Inflammatory macrophage treated with lipopolysaccharide for 1 hour (primary cell): ENCODE data around the gene MXD3.
"Not testable (repeated sequence)": the region's sequence is repeated elsewhere in the genome, so short reads cannot be mapped to it uniquely, and the experiment has no call there.

Experiments used
- DNase-seq, 2 donors: peaks; one replicate each; pipeline ENCODE4 v3.0.0-alpha.2; 2020 to 2022

Gene MXD3

DNA sequence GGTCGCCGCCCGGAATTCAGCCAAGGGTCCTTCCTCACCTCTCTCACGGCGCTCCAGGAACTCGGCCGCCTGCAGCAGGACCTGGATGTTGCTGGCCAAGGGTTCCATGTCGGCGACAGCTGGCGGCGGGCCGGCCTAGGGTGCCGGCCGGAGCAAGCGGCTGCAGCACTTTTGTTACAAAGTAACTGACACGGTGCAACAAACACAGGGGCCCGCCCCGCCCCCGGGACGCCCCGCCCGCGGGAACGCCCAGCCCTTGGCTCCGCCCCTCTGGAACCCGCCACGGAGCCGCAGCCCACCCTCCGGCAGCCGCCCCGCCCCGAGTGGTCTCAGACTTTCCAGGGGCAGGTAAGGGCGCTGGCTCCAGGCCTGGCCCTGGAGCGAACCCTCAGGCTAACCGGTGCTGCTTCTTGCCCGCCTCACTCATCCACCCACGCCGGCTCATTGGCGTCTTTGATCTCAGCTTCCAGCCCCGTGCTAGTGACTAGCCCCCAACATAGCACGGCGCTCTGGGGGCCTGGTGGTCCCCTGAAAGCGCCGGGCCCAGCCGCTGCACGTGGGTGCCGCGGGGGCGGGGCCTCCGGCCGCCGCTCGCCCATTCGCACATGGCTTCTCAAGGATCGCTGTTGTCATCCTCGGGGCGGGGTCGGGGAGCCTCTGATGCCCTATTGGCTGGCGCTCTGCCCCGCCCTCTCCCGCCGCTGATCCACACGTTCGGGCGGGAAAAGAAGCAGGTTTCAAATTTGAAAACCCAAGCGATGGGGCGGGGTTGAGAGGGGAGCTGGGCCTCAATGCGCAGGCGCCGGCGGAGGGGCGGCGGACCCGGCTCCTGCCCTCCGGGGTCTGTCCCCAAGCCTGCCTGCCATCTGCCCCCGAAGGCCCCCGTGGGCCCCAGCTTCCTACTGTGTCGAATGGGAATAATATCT, at the start of gene MXD3:
MXD3 (minus strand) TSS at position 176 of the 926 bp plus-strand sequence; CDS start at position 108, 68 bp downstream.
- peak; percentile 93 to 97 for DNase-seq

- DNase-seq: not testable (repeated sequence)
Observed at GRCh38 chr5:177360740-177361139, 49.0 kb upstream of the MXD3 start.

GRCh38 chr5:177359860-177360259, 48.2 kb upstream of the MXD3 start:
- no peak for DNase-seq

DNA sequence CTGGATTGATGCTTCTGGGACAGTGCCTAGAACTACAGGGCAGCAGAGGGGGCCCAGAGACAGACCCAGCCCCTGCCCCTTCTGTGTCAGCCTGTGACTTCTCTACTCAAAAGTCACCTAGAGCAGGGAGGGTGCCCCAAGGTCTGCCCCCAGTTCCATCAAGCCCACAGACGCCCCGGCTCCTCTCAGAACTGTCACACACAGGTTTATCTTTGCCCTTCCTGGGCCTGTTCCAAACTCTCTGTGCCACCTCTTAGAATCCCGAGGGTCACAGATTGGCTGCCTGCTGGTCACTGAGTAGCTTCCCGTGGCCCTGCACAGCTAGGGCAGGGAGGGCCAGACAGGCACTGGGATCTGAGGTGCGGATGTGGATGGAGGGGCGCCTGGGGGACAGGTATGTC, 47.8 kb upstream of the MXD3 start:
- no peak for DNase-seq

DNA sequence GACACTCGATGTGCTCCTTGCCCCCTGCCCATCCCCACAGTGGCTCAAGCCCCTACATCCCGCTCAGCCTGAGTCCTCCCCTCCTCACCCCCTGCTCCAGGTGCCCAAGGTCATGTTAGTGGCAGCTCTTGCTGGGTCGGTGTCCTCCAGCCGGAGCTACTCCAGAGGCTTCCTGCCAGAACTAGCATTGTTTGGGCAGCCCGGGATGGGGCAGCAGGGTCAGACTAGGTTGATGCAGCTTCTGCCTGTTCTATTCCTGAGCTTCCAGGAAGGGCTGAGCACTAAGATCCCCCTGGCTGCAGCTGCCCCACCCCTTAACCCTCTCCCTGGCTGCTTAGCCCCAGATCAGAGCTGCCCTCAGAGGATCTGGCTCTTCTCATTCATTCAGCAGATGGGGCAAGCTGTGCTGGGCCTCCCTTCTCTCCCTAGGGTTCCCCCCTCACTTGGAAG, 46.7 kb upstream of the MXD3 start:
- no peak for DNase-seq

GRCh38 chr5:177357459-177358351, 46.0 kb upstream of the MXD3 start, which contains the start of gene RGS14:
Gene RGS14 (plus strand): TSS chr5:177357924. CDS start chr5:177358025, 101 bp downstream.
- DNase-seq: peak; percentile 75 to 78

DNA sequence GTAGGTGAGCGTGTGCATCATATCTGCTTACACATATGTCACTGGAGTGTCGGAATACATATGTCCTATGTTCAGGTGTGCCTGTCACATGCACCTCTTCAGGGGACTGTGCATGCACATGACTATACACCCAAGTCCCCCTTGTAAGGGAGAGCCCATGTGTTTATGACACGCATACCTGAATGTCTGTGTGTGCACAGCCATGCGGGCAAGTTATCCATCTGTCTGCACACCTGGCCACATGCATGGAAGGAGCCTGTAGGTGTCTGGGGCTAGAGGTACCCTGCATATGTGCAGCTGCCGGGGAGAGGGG, 45.4 kb upstream of the MXD3 start:
- no peak for DNase-seq

DNA sequence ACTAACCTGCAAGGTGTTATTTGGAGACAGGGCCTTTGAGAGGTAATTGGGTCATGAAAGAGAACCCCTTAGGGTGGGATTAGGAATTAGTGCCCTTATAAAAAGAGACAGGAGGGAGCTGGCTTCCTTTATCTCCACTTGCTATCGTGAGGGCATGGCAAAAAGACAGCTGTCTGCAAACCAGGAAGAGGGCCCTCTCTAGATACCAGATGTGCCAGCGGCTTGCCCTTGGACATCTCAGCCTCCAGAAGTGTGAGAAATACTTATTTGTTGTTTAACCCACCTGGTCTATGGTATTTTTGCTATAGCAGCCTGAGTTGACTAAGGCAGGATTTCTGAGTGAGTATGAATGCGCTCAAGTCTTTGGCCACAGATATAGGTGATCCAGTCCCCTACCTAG, 45.0 kb upstream of the MXD3 start:
- no peak for DNase-seq

DNA sequence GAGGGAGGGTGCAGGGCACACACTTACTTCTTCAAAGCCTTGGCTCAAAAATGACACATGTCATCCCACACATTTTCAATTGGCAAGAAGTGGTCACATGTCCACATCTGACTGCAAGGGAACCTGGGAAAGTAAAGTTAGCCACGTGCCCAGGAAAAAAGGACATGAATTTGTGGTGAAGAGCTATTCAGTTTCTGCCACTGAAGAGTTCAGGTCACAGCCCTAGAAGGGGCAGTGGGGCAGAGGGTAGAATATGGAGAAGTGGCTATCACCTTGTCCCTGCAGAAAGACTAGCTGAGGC, 44.1 kb upstream of the MXD3 start:
- peak; percentile 23 to 38 for DNase-seq

- no peak for DNase-seq
Observed at GRCh38 chr5:177355162-177355867, 43.6 kb upstream of the MXD3 start.

- DNase-seq: peak; percentile 64 to 73
Observed at GRCh38 chr5:177354711-177355110, 43.0 kb upstream of the MXD3 start.

GRCh38 chr5:177354256-177354655, 42.6 kb upstream of the MXD3 start:
- no peak for DNase-seq

DNA sequence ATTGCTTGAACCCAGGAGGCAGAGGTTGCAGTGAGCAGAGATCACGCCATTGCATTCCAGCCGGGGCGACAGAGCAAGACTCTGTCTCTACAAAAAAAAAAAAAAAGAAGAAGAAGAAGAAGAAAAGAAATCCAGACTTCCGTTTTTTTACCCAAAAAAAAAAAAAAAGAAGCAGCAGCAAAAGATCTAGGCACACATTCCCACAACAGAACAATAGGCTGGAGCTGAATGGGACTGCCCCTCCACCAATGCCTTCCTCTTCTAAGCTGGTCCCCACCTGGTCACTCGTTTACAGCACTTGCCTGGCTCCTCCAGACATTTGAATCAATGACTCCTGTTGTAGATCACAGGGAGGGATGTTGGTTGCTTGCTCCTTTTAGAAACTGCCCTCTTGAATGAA, 41.4 kb upstream of the MXD3 start:
- peak; percentile 31 to 37 for DNase-seq

GRCh38 chr5:177351392-177352329, 40.0 kb upstream of the MXD3 start, which contains the start of gene LMAN2:
Gene LMAN2 (minus strand): TSS chr5:177351668. CDS start chr5:177351647, 21 bp downstream.
- peak; percentile 92 to 95 for DNase-seq

DNA sequence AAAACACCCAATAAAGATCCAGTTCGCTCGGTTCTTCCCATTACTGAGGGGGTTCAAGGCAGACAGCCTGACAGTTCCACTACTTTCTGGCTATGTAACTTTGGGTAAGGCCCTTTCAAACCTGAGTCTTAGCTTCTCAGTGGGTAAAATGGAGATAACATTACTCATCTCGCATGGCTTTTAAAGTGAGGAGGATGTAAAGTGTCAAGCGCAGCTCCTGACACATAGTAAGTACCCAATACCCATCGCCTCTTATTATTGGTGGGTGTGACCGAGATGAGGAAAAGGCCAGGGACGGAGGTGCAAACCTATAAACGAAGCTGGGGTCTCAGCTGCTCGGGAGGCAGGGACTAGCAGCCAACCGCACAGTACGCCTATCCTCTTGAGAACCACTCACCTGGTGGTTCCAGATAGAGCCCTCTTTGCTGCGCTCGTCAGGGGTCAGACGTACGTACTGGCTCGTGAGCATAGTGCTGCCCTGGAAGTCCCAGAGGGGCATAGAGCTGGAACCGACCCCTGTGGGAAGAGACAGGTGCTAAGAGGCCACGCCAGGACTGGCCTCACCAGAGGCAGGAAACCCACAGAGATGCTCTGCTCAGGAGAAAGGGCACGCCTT, 39.2 kb upstream of the MXD3 start:
- no peak for DNase-seq

GRCh38 chr5:177349762-177350161, 38.1 kb upstream of the MXD3 start:
- no peak for DNase-seq

- DNase-seq: no peak
Observed at GRCh38 chr5:177349362-177349647, 37.6 kb upstream of the MXD3 start.

- DNase-seq: no peak
Observed at GRCh38 chr5:177347699-177348098, 36.0 kb upstream of the MXD3 start.

DNA sequence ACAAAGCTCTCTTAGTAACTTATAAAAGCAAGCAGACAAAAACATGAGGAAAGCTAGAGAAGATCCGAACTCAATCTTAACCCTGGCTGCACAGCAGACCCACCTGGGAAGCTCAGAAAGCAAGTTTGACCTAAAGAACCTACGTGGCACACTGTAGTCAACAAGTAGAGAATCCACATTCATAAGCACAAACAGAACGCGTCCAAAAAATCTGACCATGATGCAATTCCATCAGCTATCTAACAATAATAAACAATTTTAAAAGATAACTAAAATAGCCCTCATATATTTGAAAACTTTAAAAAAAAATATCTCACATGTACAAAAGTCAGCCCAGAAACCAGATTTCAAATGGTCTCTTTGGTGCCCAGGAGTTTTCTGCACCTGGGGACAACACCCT, 35.1 kb upstream of the MXD3 start:
- no peak for DNase-seq

GRCh38 chr5:177344891-177345290, 33.2 kb upstream of the MXD3 start:
- DNase-seq: no peak

GRCh38 chr5:177343777-177344176, 32.1 kb upstream of the MXD3 start:
- no peak for DNase-seq

DNA sequence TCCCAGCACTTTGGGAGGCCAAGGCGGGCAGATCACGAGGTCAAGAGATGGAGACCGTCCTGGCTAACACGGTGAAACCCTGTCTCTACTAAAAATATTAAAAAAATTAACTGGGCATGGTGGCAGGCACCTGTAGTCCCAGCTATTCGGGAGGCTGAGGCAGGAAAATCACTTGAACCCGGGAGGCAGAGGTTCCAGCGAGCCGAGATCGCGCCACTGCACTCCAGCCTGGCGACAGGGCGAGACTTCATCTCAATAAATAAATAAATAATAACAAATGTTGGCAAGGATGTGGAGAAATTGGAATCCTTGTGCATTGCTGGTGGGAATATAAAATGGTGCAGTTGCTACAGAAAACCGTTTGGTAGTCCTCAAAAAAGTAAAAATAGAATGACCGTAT, 31.3 kb upstream of the MXD3 start:
- DNase-seq: not testable (repeated sequence)
